ENCODE measurements around the gene PYY. TPM values are rescaled to one million over a fixed set of nuclear protein-coding genes. Genes with fewer than 3 reads are reported as not detected.
A peak's percentile ranks its signal among the peaks of the same experiment; 100 is the strongest.
"Not testable (repeated sequence)": the region's sequence is repeated elsewhere in the genome, so short reads cannot be mapped to it uniquely, and the experiment has no call there.

The PYY gene
- total and polyA plus RNA-seq, 12 donors = 0.06 TPM; not detected in 11

DNA sequence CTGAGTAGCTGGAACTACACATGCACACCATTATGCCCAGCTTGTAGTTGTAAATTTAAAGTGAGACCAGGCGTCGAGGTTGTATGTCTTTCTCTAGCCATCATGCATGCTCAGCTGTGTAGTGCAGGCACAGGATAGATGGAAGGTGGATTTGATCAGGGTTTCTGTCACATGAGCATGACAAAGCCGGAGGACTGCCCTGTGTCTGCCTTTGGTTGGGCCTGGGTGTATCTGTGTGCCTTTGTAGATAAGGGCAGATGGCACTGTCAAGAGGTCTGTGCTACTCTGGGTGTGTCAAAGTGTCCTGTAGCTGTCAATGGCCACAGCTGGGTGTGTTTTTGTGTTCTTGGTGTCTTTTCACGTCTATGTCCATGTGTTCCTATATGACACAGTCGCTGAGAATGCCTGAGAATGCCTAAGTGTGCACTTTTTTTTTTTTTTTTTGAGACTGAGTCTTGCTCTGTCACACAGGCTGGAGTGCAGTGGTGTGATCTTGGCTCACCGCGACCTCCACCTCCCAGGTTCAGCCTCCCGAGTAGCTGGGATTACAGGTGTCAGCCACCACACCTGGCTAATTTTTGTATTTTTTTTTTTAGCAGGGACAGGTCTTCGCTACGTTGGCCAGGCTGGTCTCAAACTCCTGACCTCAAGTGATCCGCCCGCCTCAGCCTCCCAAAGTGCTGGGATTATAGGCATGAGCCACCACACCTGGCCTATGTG lies 46.6 kb upstream of the PYY start:
- Histone ChIP-seq H3K27me3 (peaks cover 11 to 32% (median 18%) of the 10 kb centered on the region in 7 donors), H3K9me3 (no peaks in the 10 kb centered on the region), H3K27ac (no peak overlapping the region), H3K36me3 (no peaks in the 10 kb centered on the region), H3K4me3 (no peak overlapping the region), H3K4me1 (peaks cover 6 to 15% (median 9%) of the 10 kb centered on the region in 9 donors)
- intact Hi-C loops (cut with DNase I) = no loop called here
- DNase-seq = no peak
- no peak for ATAC-seq
- WGBS, 2 donors = 85 to 88% methylated on average over 10 to 12 of the region's 12 CpGs
- TF ChIP-seq, protein P1, sequence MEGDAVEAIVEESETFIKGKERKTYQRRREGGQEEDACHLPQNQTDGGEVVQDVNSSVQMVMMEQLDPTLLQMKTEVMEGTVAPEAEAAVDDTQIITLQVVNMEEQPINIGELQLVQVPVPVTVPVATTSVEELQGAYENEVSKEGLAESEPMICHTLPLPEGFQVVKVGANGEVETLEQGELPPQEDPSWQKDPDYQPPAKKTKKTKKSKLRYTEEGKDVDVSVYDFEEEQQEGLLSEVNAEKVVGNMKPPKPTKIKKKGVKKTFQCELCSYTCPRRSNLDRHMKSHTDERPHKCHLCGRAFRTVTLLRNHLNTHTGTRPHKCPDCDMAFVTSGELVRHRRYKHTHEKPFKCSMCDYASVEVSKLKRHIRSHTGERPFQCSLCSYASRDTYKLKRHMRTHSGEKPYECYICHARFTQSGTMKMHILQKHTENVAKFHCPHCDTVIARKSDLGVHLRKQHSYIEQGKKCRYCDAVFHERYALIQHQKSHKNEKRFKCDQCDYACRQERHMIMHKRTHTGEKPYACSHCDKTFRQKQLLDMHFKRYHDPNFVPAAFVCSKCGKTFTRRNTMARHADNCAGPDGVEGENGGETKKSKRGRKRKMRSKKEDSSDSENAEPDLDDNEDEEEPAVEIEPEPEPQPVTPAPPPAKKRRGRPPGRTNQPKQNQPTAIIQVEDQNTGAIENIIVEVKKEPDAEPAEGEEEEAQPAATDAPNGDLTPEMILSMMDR (IDR thresholded peaks at IDR 0.05) = no peak

DNA sequence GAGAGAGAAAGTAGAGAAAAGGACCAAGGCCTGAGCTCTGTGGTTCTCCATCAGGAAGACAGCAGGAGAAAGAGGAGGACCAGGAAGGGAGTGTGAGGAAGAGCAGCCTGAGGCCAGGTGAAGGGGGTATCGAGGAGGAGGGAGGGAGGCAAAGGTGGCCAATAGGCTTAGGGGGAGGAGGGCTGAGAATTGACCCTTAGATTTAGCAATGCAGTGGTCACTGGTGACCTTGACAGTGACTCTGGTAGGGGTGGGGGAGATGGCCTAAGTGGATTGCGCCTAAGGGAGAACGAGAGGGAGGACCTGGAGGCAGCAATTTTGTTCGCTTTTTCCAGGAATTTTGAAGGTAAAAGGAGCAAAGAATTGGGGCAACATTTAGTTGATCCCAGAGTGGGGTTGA lies 45.3 kb upstream of the PYY start:
- TF ChIP-seq, protein P1 (IDR thresholded peaks at IDR 0.05) = no peak
- H3K27me3 ChIP-seq = peaks cover 0 to 28% (median 12%) of the 10 kb centered on the region in 7 donors
- H3K4me1 ChIP-seq = peaks cover 0 to 13% (median 9%) of the 10 kb centered on the region in 9 donors
- intact Hi-C loops (cut with DNase I) = loop anchor here in 8 of 10 donors (5.0 to 10.0 kb wide), 6 partner anchors 54 to 124 kb away; partner anchors contain the start of gene PPY (in 4 of the 8)
- 79 to 89% methylated on average over 4 of the region's 4 CpGs for WGBS, 2 donors
- ATAC-seq (no peak), DNase-seq (no peak)
- H3K9me3 ChIP-seq = no peaks in the 10 kb centered on the region
- no peak overlapping the region for H3K4me3 ChIP-seq
- H3K27ac ChIP-seq = no peak overlapping the region
- no peaks in the 10 kb centered on the region for H3K36me3 ChIP-seq

DNA sequence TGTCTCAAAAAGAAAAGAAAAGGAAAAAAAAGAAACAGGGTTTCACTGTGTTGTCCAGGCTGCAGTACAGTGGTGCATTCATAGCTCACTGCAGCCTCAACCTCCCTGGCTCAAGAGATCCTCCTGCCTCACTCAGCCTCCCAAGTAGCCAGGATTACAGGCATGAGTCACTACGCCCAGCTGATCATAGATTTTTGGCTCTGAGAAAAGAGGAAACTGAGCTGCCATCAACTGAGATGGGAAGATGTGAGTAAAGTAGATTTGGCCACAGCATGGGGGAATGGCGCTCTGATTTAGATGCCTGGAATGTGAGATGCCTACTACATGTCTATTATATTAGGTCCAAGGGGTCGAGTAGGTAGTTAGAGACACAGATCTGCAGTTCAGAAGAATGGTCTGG lies 44.8 kb upstream of the PYY start:
- Histone ChIP-seq H3K9me3 (no peaks in the 10 kb centered on the region), H3K27me3 (peaks cover 0 to 25% (median 9%) of the 10 kb centered on the region in 7 donors), H3K4me3 (no peak overlapping the region), H3K27ac (no peak overlapping the region), H3K36me3 (no peaks in the 10 kb centered on the region), H3K4me1 (peaks cover 0 to 13% (median 9%) of the 10 kb centered on the region in 9 donors)
- TF ChIP-seq, protein P1 (IDR thresholded peaks at IDR 0.05) = no peak
- WGBS, 2 donors = 86 to 90% methylated on average over 3 of the region's 3 CpGs
- DNase-seq = no peak
- intact Hi-C loops (cut with DNase I) = loop anchor here in 8 of 10 donors (5.0 to 10.0 kb wide), 6 partner anchors 54 to 124 kb away; partner anchors contain the start of gene PPY (in 4 of the 8)
- no peak for ATAC-seq

DNA sequence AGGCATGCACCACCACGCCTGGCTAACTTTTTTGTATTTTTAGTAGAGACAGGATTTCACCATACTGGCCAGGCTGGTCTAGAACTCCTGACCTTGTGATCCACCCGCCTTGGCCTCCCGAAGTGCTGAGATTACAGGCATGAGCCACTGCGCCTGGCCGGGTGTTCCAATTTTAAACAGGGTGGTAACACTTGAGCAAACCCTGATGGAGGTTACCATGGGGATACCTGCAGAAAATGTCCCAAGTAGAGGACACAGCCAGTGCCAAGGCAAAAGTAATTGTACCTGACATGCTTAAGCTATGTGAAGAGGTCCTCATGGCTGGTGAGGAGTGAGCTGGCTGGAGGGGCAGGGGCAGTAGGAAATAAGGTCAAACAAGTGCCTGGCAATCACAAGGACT lies 43.4 kb upstream of the PYY start:
- not testable (repeated sequence) for ATAC-seq, H3K9me3 ChIP-seq, H3K36me3 ChIP-seq, DNase-seq, H3K27ac ChIP-seq, H3K4me3 ChIP-seq
- WGBS, 2 donors = 88 to 92% methylated on average over 5 of the region's 5 CpGs
- intact Hi-C loops (cut with DNase I) = loop anchor here in 8 of 10 donors (5.0 to 10.0 kb wide), 6 partner anchors 52 to 122 kb away; partner anchors contain the start of gene PPY (in 4 of the 8)
- Histone ChIP-seq H3K4me1 (peaks cover 0 to 11% (median 9%) of the 10 kb centered on the region in 9 donors), H3K27me3 (peaks cover 0 to 25% (median 5%) of the 10 kb centered on the region in 7 donors)

DNA sequence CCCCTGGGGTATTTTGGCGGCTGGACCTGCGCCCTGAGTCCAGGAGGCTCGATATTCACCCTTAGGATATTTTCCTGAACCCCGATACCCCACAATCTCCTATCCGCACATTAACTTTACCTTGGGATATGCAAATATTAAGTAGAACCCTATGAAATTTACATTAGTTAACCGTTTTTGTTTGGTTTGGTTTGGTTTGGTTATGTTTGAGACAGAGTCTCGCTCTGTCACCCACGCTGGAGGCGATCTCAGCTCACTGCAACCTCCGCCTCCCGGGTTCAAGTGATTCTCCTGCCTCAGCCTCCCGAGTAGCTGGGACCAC lies 41.4 kb upstream of the PYY start:
- intact Hi-C loops (cut with DNase I) = loop anchor here in 9 of 10 donors (1.0 to 10.0 kb wide), 8 partner anchors 50 to 120 kb away; partner anchors contain the start of gene PPY (in 4 of the 9)
- Histone ChIP-seq H3K27me3 (peaks cover 0 to 25% (median 4%) of the 10 kb centered on the region in 7 donors), H3K4me1 (peaks cover 0 to 10% (median 9%) of the 10 kb centered on the region in 9 donors), H3K9me3 (no peaks in the 10 kb centered on the region), H3K36me3 (no peaks in the 10 kb centered on the region), H3K4me3 (peak overlapping the region in 4 of 10 donors; percentile 21 to 48 (median 38)), H3K27ac (no peak overlapping the region)
- WGBS, 2 donors = 22 to 26% methylated on average over 12 of the region's 12 CpGs
- DNase-seq = no peak
- TF ChIP-seq, protein P1 (IDR thresholded peaks at IDR 0.05) = peak in 1 of 9 donors; percentile 3
- no peak for ATAC-seq

Measured in heart right ventricle (tissue), 16 donors.